Esophagus muscularis mucosa (tissue), 3 donors: ENCODE data around the gene VWDE.

Experiments used
- CTCF ChIP-seq, 3 experiments: fragments of 200-600 bp in 2 of 3; fragments of 450-650 bp in 1 of 3; sonication (generic) in 2 of 3; IDR thresholded peaks; one replicate each; pipeline ENCODE4 v1.5.1; 2017 to 2019; ENCODE audit warnings: antibody characterized with exemption in 3 of 3, mild to moderate bottlenecking in 2 of 3, moderate library complexity in 1 of 3
- POLR2AphosphoS5 ChIP-seq, 2 donors: sonication (generic); formaldehyde crosslinking; IDR thresholded peaks; one replicate each; pipeline ENCODE4 v1.6.1; 2017; ENCODE audit warnings: antibody characterized with exemption in 2 of 2

GRCh38 chr7:12373580-12374263 lies 29.9 kb downstream of the VWDE start:
- TF ChIP-seq CTCF (IDR thresholded peaks at IDR 0.05) (no peak), POLR2AphosphoS5 (IDR thresholded peaks at IDR 0.05) (no peak)
